Measurements from ENCODE around the gene SRBD1.
"Not testable (repeated sequence)": the region's sequence is repeated elsewhere in the genome, so short reads cannot be mapped to it uniquely, and the experiment has no call there.

SRBD1 gene

GRCh38 chr2:45460825-45461224 is 150.2 kb downstream of the SRBD1 start:
- no peak for DNase-seq

- DNase-seq = no peak
Measured at GRCh38 chr2:45459860-45460259, 151.2 kb downstream of the SRBD1 start.

- DNase-seq = no peak
Measured at GRCh38 chr2:45458909-45459563, 152.0 kb downstream of the SRBD1 start.

- DNase-seq = no peak
Measured at GRCh38 chr2:45457211-45457945, 153.7 kb downstream of the SRBD1 start.

- no peak for DNase-seq
Measured at GRCh38 chr2:45452866-45453265, 158.2 kb downstream of the SRBD1 start.

GRCh38 chr2:45450634-45451033 is 160.4 kb downstream of the SRBD1 start:
- DNase-seq = no peak

GRCh38 chr2:45448217-45448616 is 162.8 kb downstream of the SRBD1 start:
- DNase-seq = no peak

- DNase-seq = no peak
Measured at GRCh38 chr2:45446016-45446415, 165.1 kb downstream of the SRBD1 start.

- DNase-seq = no peak
Measured at GRCh38 chr2:45445037-45445436, 166.0 kb downstream of the SRBD1 start.

GRCh38 chr2:45443012-45443411 is 168.1 kb downstream of the SRBD1 start:
- no peak for DNase-seq

GRCh38 chr2:45442026-45442425 is 169.0 kb downstream of the SRBD1 start:
- DNase-seq = no peak

GRCh38 chr2:45441571-45441970 is 169.5 kb downstream of the SRBD1 start:
- DNase-seq = no peak

GRCh38 chr2:45439788-45440773 is 171.0 kb downstream of the SRBD1 start:
- DNase-seq = no peak

- no peak for DNase-seq
Measured at GRCh38 chr2:45438872-45439665, 172.0 kb downstream of the SRBD1 start.

GRCh38 chr2:45436456-45436855 is 174.6 kb downstream of the SRBD1 start:
- no peak for DNase-seq

GRCh38 chr2:45435316-45435715 is 175.8 kb downstream of the SRBD1 start:
- DNase-seq = no peak

GRCh38 chr2:45433363-45433762 is 177.7 kb downstream of the SRBD1 start:
- DNase-seq = no peak

GRCh38 chr2:45432406-45432805 is 178.7 kb downstream of the SRBD1 start:
- DNase-seq = no peak

GRCh38 chr2:45426025-45426424 is 185.0 kb downstream of the SRBD1 start:
- not testable (repeated sequence) for DNase-seq

GRCh38 chr2:45422921-45423320 is 188.1 kb downstream of the SRBD1 start:
- DNase-seq = no peak

GRCh38 chr2:45418532-45418931 is 192.5 kb downstream of the SRBD1 start:
- no peak for DNase-seq

- no peak for DNase-seq
Measured at GRCh38 chr2:45415534-45416123, 195.4 kb downstream of the SRBD1 start.

All from NK-92 treated with Interleukin-12 subunit alpha and Interleukin-12 subunit beta, amount 100 ng/mL, for 24 hours (cell line).